GM12878 (cell line): ENCODE measurements around the gene BLNK. TPM values are rescaled to one million over a fixed set of nuclear protein-coding genes. Genes with fewer than 3 reads are reported as not detected.

Experiments
- FOS ChIP-seq: IDR thresholded peaks from 3 replicates; pipeline ENCODE4 v1.6.1; 2011; ENCODE audit warnings: borderline replicate concordance; ENCODE audit not compliant: insufficient read length; ENCODE audit errors: extremely low read depth
- MEF2B ChIP-seq: fragments of 450-650 bp; IDR thresholded peaks from 2 replicates; pipeline ENCODE4 v1.6.1; 2018; ENCODE audit warnings: mild to moderate bottlenecking, moderate library complexity; ENCODE audit not compliant: partially characterized antibody, poor library complexity, severe bottlenecking
- SREBF1 ChIP-seq: IDR thresholded peaks from 2 replicates; pipeline ENCODE4 v1.6.1; 2012; ENCODE audit warnings: mild to moderate bottlenecking, low read length
- ZBTB11 ChIP-seq: fragments of 450-650 bp; formaldehyde crosslinking; IDR thresholded peaks from 2 replicates; pipeline ENCODE4 v1.5.0; 2022; ENCODE audit warnings: mild to moderate bottlenecking, missing genetic modification characterization
- ZNF622 ChIP-seq: fragments of 450-650 bp; IDR thresholded peaks from 2 replicates; pipeline ENCODE4 v1.6.1; 2017; ENCODE audit warnings: mild to moderate bottlenecking, inconsistent platforms
- polyA plus RNA-seq, 11 experiments: library from polyadenylated mRNA; depleted of rRNA in 4 of 11; unstranded in 6 of 11; stranded (reverse) in 5 of 11; fragments of >200 nt; fragmentation: Nextera tagmentation in 4 of 11; fragmentation: Illumina TruSeq in 1 of 11; extraction: Ambion mirVana in 4 of 11; extraction: Trizol in 1 of 11; gene quantifications; 1 replicate in 1 of 11; 2 replicates in 10 of 11; pipeline versions ENCODE4 v1.2.1 to v1.2.3, GENCODE V29; 2011 to 2016; ENCODE audit warnings: inconsistent platforms in 2 of 11, missing spikeins in 2 of 11, low read depth in 1 of 11
- total RNA-seq, 4 experiments: library from RNA; depleted of rRNA in 3 of 4; stranded (reverse); fragments of >200 nt in 3 of 4; fragmentation: Illumina TruSeq in 1 of 4; extraction: Trizol in 1 of 4; gene quantifications; 2 replicates each; pipeline versions ENCODE4 v1.2.1 to v1.2.3, GENCODE V29; 2013 to 2021
- TF ChIP-seq, protein P1 (sequence below): fragments of 450-650 bp; formaldehyde crosslinking; IDR thresholded peaks from 2 replicates; pipeline ENCODE4 v1.4.0; 2020; ENCODE audit warnings: mild to moderate bottlenecking, moderate library complexity
- TF ChIP-seq, protein P2 (sequence below): IDR thresholded peaks from 2 replicates; pipeline ENCODE4 v1.6.1; 2011; ENCODE audit warnings: borderline replicate concordance, low read depth, mild to moderate bottlenecking, moderate library complexity, low read length; ENCODE audit not compliant: insufficient read depth, poor library complexity, severe bottlenecking
- TF ChIP-seq, protein P3 (sequence below): fragments of 450-650 bp; IDR thresholded peaks from 2 replicates; pipeline ENCODE4 v1.6.1; 2018; ENCODE audit warnings: mild to moderate bottlenecking, low read depth, moderate library complexity; ENCODE audit not compliant: partially characterized antibody

Gene BLNK
- total and polyA plus RNA-seq, 10 of the 15 experiments (the other 5 are each of a cell fraction or from before 2014, with no cell fraction given) = 79.5 to 201 (median 139) TPM

DNA sequence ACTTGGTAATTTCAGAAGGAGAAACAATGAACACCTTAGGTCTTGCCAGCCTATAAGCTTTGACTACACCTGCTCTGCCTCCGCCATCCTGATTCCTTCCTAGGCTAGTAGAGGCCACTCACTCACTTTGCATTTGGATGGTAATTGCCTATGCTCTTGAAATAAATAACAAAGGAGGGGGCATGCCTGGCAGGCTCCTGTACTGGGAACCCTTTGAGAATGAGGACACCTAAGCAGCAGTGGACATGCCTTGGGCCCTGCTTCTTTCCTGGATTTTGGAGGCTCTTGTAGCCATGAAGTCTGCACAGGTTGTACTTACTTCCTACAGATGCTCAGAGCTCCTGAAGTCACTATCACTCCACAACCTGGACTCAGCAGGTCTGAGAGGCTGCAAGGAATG is 65.8 kb downstream of the BLNK start (continued):
- TF ChIP-seq, protein P1, sequence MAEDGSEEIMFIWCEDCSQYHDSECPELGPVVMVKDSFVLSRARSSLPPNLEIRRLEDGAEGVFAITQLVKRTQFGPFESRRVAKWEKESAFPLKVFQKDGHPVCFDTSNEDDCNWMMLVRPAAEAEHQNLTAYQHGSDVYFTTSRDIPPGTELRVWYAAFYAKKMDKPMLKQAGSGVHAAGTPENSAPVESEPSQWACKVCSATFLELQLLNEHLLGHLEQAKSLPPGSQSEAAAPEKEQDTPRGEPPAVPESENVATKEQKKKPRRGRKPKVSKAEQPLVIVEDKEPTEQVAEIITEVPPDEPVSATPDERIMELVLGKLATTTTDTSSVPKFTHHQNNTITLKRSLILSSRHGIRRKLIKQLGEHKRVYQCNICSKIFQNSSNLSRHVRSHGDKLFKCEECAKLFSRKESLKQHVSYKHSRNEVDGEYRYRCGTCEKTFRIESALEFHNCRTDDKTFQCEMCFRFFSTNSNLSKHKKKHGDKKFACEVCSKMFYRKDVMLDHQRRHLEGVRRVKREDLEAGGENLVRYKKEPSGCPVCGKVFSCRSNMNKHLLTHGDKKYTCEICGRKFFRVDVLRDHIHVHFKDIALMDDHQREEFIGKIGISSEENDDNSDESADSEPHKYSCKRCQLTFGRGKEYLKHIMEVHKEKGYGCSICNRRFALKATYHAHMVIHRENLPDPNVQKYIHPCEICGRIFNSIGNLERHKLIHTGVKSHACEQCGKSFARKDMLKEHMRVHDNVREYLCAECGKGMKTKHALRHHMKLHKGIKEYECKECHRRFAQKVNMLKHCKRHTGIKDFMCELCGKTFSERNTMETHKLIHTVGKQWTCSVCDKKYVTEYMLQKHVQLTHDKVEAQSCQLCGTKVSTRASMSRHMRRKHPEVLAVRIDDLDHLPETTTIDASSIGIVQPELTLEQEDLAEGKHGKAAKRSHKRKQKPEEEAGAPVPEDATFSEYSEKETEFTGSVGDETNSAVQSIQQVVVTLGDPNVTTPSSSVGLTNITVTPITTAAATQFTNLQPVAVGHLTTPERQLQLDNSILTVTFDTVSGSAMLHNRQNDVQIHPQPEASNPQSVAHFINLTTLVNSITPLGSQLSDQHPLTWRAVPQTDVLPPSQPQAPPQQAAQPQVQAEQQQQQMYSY (CRISPR knock-in tag) = no peak
- TF ChIP-seq ZBTB11 (CRISPR knock-in tag) (no peak), MEF2B (no peak), ZNF622 (no peak), SREBF1 (no peak), FOS (no peak)
- TF ChIP-seq, protein P2, sequence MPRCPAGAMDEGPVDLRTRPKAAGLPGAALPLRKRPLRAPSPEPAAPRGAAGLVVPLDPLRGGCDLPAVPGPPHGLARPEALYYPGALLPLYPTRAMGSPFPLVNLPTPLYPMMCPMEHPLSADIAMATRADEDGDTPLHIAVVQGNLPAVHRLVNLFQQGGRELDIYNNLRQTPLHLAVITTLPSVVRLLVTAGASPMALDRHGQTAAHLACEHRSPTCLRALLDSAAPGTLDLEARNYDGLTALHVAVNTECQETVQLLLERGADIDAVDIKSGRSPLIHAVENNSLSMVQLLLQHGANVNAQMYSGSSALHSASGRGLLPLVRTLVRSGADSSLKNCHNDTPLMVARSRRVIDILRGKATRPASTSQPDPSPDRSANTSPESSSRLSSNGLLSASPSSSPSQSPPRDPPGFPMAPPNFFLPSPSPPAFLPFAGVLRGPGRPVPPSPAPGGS = no peak
- TF ChIP-seq, protein P3, sequence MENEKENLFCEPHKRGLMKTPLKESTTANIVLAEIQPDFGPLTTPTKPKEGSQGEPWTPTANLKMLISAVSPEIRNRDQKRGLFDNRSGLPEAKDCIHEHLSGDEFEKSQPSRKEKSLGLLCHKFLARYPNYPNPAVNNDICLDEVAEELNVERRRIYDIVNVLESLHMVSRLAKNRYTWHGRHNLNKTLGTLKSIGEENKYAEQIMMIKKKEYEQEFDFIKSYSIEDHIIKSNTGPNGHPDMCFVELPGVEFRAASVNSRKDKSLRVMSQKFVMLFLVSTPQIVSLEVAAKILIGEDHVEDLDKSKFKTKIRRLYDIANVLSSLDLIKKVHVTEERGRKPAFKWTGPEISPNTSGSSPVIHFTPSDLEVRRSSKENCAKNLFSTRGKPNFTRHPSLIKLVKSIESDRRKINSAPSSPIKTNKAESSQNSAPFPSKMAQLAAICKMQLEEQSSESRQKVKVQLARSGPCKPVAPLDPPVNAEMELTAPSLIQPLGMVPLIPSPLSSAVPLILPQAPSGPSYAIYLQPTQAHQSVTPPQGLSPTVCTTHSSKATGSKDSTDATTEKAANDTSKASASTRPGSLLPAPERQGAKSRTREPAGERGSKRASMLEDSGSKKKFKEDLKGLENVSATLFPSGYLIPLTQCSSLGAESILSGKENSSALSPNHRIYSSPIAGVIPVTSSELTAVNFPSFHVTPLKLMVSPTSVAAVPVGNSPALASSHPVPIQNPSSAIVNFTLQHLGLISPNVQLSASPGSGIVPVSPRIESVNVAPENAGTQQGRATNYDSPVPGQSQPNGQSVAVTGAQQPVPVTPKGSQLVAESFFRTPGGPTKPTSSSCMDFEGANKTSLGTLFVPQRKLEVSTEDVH = no peak
